ENCODE results near the gene MEF2B. TPM values are rescaled to one million over a fixed set of nuclear protein-coding genes. Genes with fewer than 3 reads are reported as not detected.
A peak's percentile ranks its signal among the peaks of the same experiment; 100 is the strongest.

MEF2B gene
- total RNA-seq, 4 donors from 2014 or later, result not detected

DNA sequence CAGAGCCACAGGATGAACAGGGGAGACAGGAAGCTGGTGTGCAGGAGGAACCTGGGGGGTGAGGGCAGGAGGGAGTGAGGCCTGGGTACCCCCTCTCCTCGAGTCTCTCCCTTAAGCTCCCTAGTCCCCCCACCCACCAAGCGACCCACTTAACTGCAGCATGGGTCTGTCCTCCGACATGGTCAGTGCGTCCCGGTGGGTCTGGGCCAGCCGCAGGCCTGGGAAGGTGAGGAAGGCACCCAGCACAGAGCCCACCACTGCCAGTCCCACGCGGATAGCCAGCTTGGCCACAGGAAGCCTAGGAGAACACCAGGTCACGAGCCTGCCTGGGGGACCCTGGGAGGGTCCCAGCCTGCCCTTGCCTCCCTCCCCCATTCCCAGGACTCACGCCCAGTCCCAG is 48.7 kb downstream of the MEF2B start:
- DNase-seq (ENCODE audit: extremely low spot score), result no peak
- H3K4me3 ChIP-seq, result no peak overlapping the region
- no peak overlapping the region for H3K27ac ChIP-seq (replicated peaks in 1 of 4)
- H3K27me3 ChIP-seq, result no peaks in the 10 kb centered on the region
- 77% methylated on average over 6 of the region's 10 CpGs for WGBS
- H3K4me1 ChIP-seq, result peaks cover 0 to 14% (median 7%) of the 10 kb centered on the region in 4 donors
- intact Hi-C loops (cut with DNase I), result no loop called here
- H3K9me3 ChIP-seq, result peaks cover 0 to 11% (median 4%) of the 10 kb centered on the region in 4 donors
- H3K36me3 ChIP-seq, result peaks cover 10 to 48% (median 33%) of the 10 kb centered on the region in 4 donors
- TF ChIP-seq POLR2A (IDR thresholded peaks at IDR 0.05; ENCODE audit: low read depth), result no peak
- no peak for TF ChIP-seq POLR2AphosphoS5 (IDR thresholded peaks at IDR 0.05)
- TF ChIP-seq, protein P1, sequence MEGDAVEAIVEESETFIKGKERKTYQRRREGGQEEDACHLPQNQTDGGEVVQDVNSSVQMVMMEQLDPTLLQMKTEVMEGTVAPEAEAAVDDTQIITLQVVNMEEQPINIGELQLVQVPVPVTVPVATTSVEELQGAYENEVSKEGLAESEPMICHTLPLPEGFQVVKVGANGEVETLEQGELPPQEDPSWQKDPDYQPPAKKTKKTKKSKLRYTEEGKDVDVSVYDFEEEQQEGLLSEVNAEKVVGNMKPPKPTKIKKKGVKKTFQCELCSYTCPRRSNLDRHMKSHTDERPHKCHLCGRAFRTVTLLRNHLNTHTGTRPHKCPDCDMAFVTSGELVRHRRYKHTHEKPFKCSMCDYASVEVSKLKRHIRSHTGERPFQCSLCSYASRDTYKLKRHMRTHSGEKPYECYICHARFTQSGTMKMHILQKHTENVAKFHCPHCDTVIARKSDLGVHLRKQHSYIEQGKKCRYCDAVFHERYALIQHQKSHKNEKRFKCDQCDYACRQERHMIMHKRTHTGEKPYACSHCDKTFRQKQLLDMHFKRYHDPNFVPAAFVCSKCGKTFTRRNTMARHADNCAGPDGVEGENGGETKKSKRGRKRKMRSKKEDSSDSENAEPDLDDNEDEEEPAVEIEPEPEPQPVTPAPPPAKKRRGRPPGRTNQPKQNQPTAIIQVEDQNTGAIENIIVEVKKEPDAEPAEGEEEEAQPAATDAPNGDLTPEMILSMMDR (IDR thresholded peaks at IDR 0.05), result no peak
- TF ChIP-seq EP300 (IDR thresholded peaks at IDR 0.05), result no peak

DNA sequence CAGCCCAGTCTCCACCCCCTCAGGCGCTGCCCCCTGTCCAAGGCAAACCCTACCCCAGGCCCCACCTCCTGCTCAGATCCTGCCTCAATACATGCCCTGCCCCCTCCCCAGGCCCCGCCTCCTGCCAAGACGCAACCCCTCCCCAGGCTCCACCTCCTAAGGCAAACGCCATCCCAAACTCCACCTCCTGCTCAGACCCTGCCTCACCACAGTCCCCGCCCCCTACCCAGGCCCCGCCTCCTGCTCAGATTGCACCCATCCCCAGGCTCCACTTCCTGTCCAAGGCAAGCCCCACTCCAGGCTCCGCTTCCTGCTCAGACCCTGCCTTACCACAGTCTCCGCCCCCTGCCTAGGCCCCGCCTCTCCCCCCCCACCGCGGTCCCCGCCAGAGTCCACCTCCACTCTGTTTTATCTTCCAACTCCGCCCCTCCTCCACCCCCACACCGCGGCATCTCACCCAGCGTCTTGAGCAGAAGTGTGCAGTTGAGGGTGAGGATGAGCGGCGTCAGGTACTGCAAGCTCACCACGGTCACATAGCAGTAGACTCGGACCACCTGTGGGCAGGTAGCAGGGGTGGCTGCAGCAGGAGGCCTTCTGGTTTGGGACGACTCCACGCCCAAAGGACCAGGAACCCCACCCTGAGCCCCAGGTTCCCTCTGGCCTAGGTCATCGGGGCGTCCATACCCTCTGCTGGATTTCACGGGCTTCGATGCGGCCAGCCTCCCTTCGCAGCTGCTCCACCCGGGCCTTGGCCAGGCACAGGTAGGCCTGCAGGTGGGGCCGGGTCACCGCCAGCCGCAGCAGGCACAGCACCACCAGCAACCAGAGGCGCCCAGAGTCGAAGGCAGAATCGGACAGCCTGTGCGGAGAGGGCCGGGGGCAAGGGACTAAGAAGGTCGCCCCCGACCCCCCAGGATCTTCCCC is 49.5 kb downstream of the MEF2B start:
- Histone ChIP-seq H3K4me3 (peak overlapping the region in 3 of 4 donors; percentile 15 to 28 (median 18)), H3K36me3 (peaks cover 10 to 48% (median 33%) of the 10 kb centered on the region in 4 donors), H3K27me3 (no peaks in the 10 kb centered on the region), H3K9me3 (peaks cover 0 to 11% (median 4%) of the 10 kb centered on the region in 4 donors), H3K4me1 (peaks cover 0 to 14% (median 7%) of the 10 kb centered on the region in 4 donors), H3K27ac (replicated peaks in 1 of 4) (peak overlapping the region in 1 of 4 donors; percentile 28)
- DNase-seq (ENCODE audit: extremely low spot score), result no peak
- intact Hi-C loops (cut with DNase I), result no loop called here
- TF ChIP-seq POLR2A (IDR thresholded peaks at IDR 0.05; ENCODE audit: low read depth) (no peak), POLR2AphosphoS5 (IDR thresholded peaks at IDR 0.05) (no peak), EP300 (IDR thresholded peaks at IDR 0.05) (no peak)
- TF ChIP-seq, protein P1 (IDR thresholded peaks at IDR 0.05), result no peak
- WGBS, result 37% methylated on average over 17 of the region's 39 CpGs

DNA sequence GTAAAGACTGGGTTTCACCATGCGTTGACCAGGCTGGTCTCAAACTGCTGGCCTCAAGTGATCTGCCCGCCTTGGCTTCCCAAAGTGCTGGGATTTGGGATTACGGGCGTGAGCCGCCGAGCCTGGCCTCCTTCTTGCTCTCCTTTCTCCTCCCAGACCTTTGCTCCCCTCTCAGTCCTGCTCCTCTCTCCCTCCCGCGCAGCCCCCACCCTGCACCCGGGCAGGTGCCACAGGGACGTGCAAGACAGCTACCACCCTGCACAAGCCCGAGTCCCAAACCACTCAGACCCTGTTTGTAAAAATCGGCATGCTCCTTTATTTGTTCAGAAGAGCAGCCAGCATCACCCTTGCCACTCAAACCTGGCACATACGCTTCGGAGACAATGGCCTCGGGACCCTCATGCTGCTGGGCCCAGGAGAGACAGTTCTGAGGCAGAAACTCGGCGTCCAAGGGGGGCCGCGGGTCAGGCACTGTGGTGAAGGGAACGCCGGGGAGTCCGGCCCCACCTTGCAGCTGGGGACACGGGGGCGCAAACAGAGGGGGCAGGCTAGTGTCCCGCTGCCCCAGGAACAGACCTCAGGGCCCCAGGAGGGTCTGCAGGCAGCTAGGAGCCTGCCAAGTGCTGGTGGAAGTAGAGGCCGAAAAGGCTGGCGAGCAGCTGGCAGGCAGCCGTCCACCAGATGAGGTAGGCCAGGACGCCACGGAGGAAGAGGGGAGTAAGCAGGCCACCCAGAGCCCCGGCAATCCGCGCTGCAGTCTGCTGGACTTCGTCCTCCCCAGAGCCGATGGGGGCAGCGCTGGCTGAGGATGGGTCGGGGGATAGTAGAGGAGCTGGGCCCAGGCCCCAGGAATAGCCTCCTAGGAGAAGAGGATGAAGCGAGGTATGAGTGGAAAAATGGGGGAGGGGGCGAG is 50.5 kb downstream of the MEF2B start:
- Histone ChIP-seq H3K27me3 (no peaks in the 10 kb centered on the region), H3K4me3 (peak overlapping the region in 2 of 4 donors; percentile 11 to 28), H3K4me1 (peaks cover 0 to 14% (median 7%) of the 10 kb centered on the region in 4 donors), H3K9me3 (peaks cover 0 to 11% (median 4%) of the 10 kb centered on the region in 4 donors), H3K36me3 (peaks cover 10 to 47% (median 33%) of the 10 kb centered on the region in 4 donors), H3K27ac (replicated peaks in 1 of 4) (peak overlapping the region in 1 of 4 donors; percentile 28)
- intact Hi-C loops (cut with DNase I), result no loop called here
- WGBS, result 76% methylated on average over 30 of the region's 39 CpGs
- TF ChIP-seq EP300 (IDR thresholded peaks at IDR 0.05) (no peak), POLR2AphosphoS5 (IDR thresholded peaks at IDR 0.05) (no peak), POLR2A (IDR thresholded peaks at IDR 0.05; ENCODE audit: low read depth) (no peak)
- TF ChIP-seq, protein P1 (IDR thresholded peaks at IDR 0.05), result no peak
- DNase-seq (ENCODE audit: extremely low spot score), result no peak

DNA sequence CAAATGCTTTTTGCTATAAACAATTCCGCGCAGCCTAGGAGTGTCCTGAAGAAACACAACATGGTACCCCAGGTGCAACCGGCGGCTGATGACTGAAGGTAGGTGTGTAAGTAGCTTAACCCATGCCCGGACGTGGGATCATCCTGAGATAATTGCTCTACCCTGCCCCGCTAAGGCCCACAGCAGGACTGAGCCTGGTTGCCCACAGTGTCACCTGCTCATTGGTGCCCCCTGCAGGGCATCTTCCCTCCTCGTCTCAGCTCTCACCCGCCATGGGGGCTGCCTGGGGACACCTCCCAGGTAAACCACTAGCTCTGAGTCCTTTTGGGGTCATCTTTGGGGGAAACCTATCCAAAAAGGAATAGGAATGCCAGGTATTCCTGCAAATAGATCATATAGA is 54.1 kb downstream of the MEF2B start:
- peaks cover 0 to 4% (median under 1%) of the 10 kb centered on the region in 4 donors for H3K27me3 ChIP-seq
- DNase-seq (ENCODE audit: extremely low spot score), result no peak
- H3K4me3 ChIP-seq, result no peak overlapping the region
- H3K9me3 ChIP-seq, result no peaks in the 10 kb centered on the region
- H3K4me1 ChIP-seq, result peaks cover 0 to 14% (median 7%) of the 10 kb centered on the region in 4 donors
- H3K27ac ChIP-seq (replicated peaks in 1 of 4), result no peak overlapping the region
- 80% methylated on average over 7 of the region's 9 CpGs for WGBS
- intact Hi-C loops (cut with DNase I), result no loop called here
- peaks cover 6 to 22% (median 21%) of the 10 kb centered on the region in 4 donors for H3K36me3 ChIP-seq
- TF ChIP-seq POLR2AphosphoS5 (IDR thresholded peaks at IDR 0.05), result no peak
- TF ChIP-seq, protein P1 (IDR thresholded peaks at IDR 0.05), result peak; percentile 9 to 45 (median 16)
